ENCODE data around the gene TAAR1. TPM values are rescaled to one million over a fixed set of nuclear protein-coding genes. Genes with fewer than 3 reads are reported as not detected.
A peak's percentile ranks its signal among the peaks of the same experiment; 100 is the strongest.
"Not testable (repeated sequence)": the region's sequence is repeated elsewhere in the genome, so short reads cannot be mapped to it uniquely, and the experiment has no call there.

Gene TAAR1
- total and polyA plus RNA-seq, 10 donors = 0.37 TPM; not detected in 9

- no peaks in the 10 kb centered on the region for H3K27me3 ChIP-seq (replicated peaks in 1 of 7)
- peaks cover 0 to 12% (median 2%) of the 10 kb centered on the region in 6 donors for H3K4me1 ChIP-seq
- intact Hi-C loops (cut with DNase I; ENCODE audit: low total_unique reads) = no loop called here
- H3K9me3 ChIP-seq = no peaks in the 10 kb centered on the region
- TF ChIP-seq POLR2A (IDR thresholded peaks at IDR 0.05) (no peak), POLR2AphosphoS5 (IDR thresholded peaks at IDR 0.05) (no peak), CTCF (IDR thresholded peaks at IDR 0.05 in 8 of 11, conservative IDR thresholded peaks at IDR 0.05 in 3 of 11) (no peak)
- H3K27ac ChIP-seq = peak overlapping the region in 4 of 8 donors; percentile 29 to 82 (median 72)
- DNase-seq = no peak
- 90 to 96% (median 94%) methylated on average over 1 of the region's 1 CpG for WGBS, 5 donors
- no peak overlapping the region for H3K4me3 ChIP-seq
- no peaks in the 10 kb centered on the region for H3K36me3 ChIP-seq
These were observed 8.6 kb downstream of the TAAR1 start for GRCh38 chr6:132650429-132650828.

- DNase-seq = no peak
- H3K27me3 ChIP-seq (replicated peaks in 1 of 7) = no peaks in the 10 kb centered on the region
- WGBS, 5 donors = 68 to 77% (median 75%) methylated on average over 2 of the region's 2 CpGs
- H3K36me3 ChIP-seq = no peaks in the 10 kb centered on the region
- peak overlapping the region in 2 of 8 donors; percentile 77 to 82 for H3K27ac ChIP-seq
- peaks cover 0 to 12% (median 2%) of the 10 kb centered on the region in 6 donors for H3K4me1 ChIP-seq
- H3K4me3 ChIP-seq = no peak overlapping the region
- TF ChIP-seq POLR2AphosphoS5 (IDR thresholded peaks at IDR 0.05) (no peak), POLR2A (IDR thresholded peaks at IDR 0.05) (no peak), CTCF (IDR thresholded peaks at IDR 0.05 in 8 of 11, conservative IDR thresholded peaks at IDR 0.05 in 3 of 11) (no peak)
- no peaks in the 10 kb centered on the region for H3K9me3 ChIP-seq
- intact Hi-C loops (cut with DNase I; ENCODE audit: low total_unique reads) = no loop called here
These were observed 10.2 kb downstream of the TAAR1 start for GRCh38 chr6:132648828-132649227.

- no peaks in the 10 kb centered on the region for H3K27me3 ChIP-seq (replicated peaks in 1 of 7)
- H3K27ac ChIP-seq = peak overlapping the region in 1 of 8 donors; percentile 82
- H3K36me3 ChIP-seq = no peaks in the 10 kb centered on the region
- H3K4me3 ChIP-seq = no peak overlapping the region
- no peaks in the 10 kb centered on the region for H3K9me3 ChIP-seq
- TF ChIP-seq CTCF (IDR thresholded peaks at IDR 0.05 in 8 of 11, conservative IDR thresholded peaks at IDR 0.05 in 3 of 11) (no peak), POLR2A (IDR thresholded peaks at IDR 0.05) (no peak), POLR2AphosphoS5 (IDR thresholded peaks at IDR 0.05) (no peak)
- no peak for DNase-seq
- WGBS, 5 donors = 46 to 59% (median 54%) methylated on average over 2 of the region's 2 CpGs
- intact Hi-C loops (cut with DNase I; ENCODE audit: low total_unique reads) = no loop called here
- peaks cover 0 to 12% (median 2%) of the 10 kb centered on the region in 6 donors for H3K4me1 ChIP-seq
These were observed 10.6 kb downstream of the TAAR1 start for GRCh38 chr6:132648356-132648755.

- H3K4me3 ChIP-seq = no peak overlapping the region
- TF ChIP-seq POLR2AphosphoS5 (IDR thresholded peaks at IDR 0.05) (no peak), CTCF (IDR thresholded peaks at IDR 0.05 in 8 of 11, conservative IDR thresholded peaks at IDR 0.05 in 3 of 11) (no peak), POLR2A (IDR thresholded peaks at IDR 0.05) (no peak)
These were observed 15.4 kb downstream of the TAAR1 start for GRCh38 chr6:132643547-132643946.

GRCh38 chr6:132637135-132637534 is 21.8 kb downstream of the TAAR1 start:
- H3K27me3 ChIP-seq (replicated peaks in 1 of 7) = peaks cover 0 to 22% (median 0%) of the 10 kb centered on the region in 7 donors
- DNase-seq; intact Hi-C loops (cut with DNase I; ENCODE audit: low total_unique reads); H3K4me1 ChIP-seq; H3K27ac ChIP-seq; H3K4me3 ChIP-seq; H3K9me3 ChIP-seq; H3K36me3 ChIP-seq: not testable (repeated sequence)
- WGBS, 5 donors = 72 to 94% (median 77%) methylated on average over 1 of the region's 1 CpG

More at GRCh38 chr6:132643547-132643946, 15.4 kb downstream of the TAAR1 start:
- H3K27ac ChIP-seq = no peak overlapping the region
- H3K9me3 ChIP-seq = no peaks in the 10 kb centered on the region
- no peaks in the 10 kb centered on the region for H3K4me1 ChIP-seq
- DNase-seq = no peak
- H3K27me3 ChIP-seq (replicated peaks in 1 of 7) = no peaks in the 10 kb centered on the region
- H3K36me3 ChIP-seq = no peaks in the 10 kb centered on the region
- intact Hi-C loops (cut with DNase I; ENCODE audit: low total_unique reads) = no loop called here
- 81 to 87% (median 82%) methylated on average over 3 of the region's 3 CpGs for WGBS, 5 donors

GRCh38 chr6:132635906-132636305 is 23.1 kb downstream of the TAAR1 start:
- H3K4me3 ChIP-seq; H3K9me3 ChIP-seq; H3K4me1 ChIP-seq; intact Hi-C loops (cut with DNase I; ENCODE audit: low total_unique reads); H3K36me3 ChIP-seq; H3K27ac ChIP-seq; DNase-seq: not testable (repeated sequence)
- H3K27me3 ChIP-seq (replicated peaks in 1 of 7) = peaks cover 0 to 22% (median 0%) of the 10 kb centered on the region in 7 donors
- WGBS, 5 donors = 79 to 98% (median 96%) methylated on average over 3 of the region's 3 CpGs

- peaks cover 0 to 22% (median 0%) of the 10 kb centered on the region in 7 donors for H3K27me3 ChIP-seq (replicated peaks in 1 of 7)
- DNase-seq; H3K4me3 ChIP-seq; H3K27ac ChIP-seq; H3K36me3 ChIP-seq; H3K4me1 ChIP-seq; intact Hi-C loops (cut with DNase I; ENCODE audit: low total_unique reads); H3K9me3 ChIP-seq: not testable (repeated sequence)
- WGBS, 5 donors = 61 to 84% (median 72%) methylated on average over 3 of the region's 3 CpGs
These were observed 23.7 kb downstream of the TAAR1 start for GRCh38 chr6:132635288-132635687.
